DOHH2 (cell line): ENCODE results near the gene SI.

Experiments
- H3F3A ChIP-seq: fragments of 200-600 bp; sonication (generic), shearing (Covaris generic); 2 replicates; pipeline ENCODE4 v1.6.0; 2016; ENCODE audit warnings: antibody characterized with exemption, mild to moderate bottlenecking; ENCODE audit not compliant: control insufficient read depth, insufficient read depth
- H3K27ac ChIP-seq: fragments of 200-600 bp; sonication (generic); 2 replicates; pipeline ENCODE4 v1.5.1; 2014; ENCODE audit warnings: low read depth, mild to moderate bottlenecking, low read length, moderate library complexity
- H3K27me3 ChIP-seq: fragments of 200-600 bp; sonication (generic); 2 replicates; pipeline ENCODE4 v1.6.1; 2014; ENCODE audit warnings: mild to moderate bottlenecking, low read length, mixed read lengths; ENCODE audit not compliant: control insufficient read depth
- H3K36me3 ChIP-seq: fragments of 200-600 bp; sonication (generic); 2 replicates; pipeline ENCODE4 v1.6.1; 2014; ENCODE audit warnings: mild to moderate bottlenecking, low read length, moderate library complexity, mixed read lengths; ENCODE audit not compliant: control insufficient read depth
- H3K4me1 ChIP-seq: fragments of 200-600 bp; sonication (generic); 2 replicates; pipeline ENCODE4 v1.6.1; 2014; ENCODE audit warnings: mild to moderate bottlenecking, low read length, mixed read lengths; ENCODE audit not compliant: control insufficient read depth
- H3K4me2 ChIP-seq: fragments of 200-600 bp; sonication (generic); 2 replicates; pipeline ENCODE4 v1.6.0; 2014; ENCODE audit warnings: mild to moderate bottlenecking, low read length, moderate library complexity
- H3K4me3 ChIP-seq: fragments of 200-600 bp; sonication (generic); 2 replicates; pipeline ENCODE4 v1.5.1; 2014; ENCODE audit warnings: mild to moderate bottlenecking, low read length, mixed read lengths
- H3K79me2 ChIP-seq: fragments of 200-600 bp; sonication (generic); 2 replicates; pipeline ENCODE4 v1.6.1; 2014; ENCODE audit warnings: mild to moderate bottlenecking, low read length, mixed read lengths; ENCODE audit not compliant: control insufficient read depth
- H3K9me2 ChIP-seq: fragments of 200-600 bp; sonication (generic); replicated peaks from 2 replicates; pipeline ENCODE4 v1.6.1; 2014; ENCODE audit warnings: mild to moderate bottlenecking, low read length, mixed read lengths; ENCODE audit not compliant: control insufficient read depth
- H3K9me3 ChIP-seq: fragments of 200-600 bp; sonication (generic); 2 replicates; pipeline ENCODE4 v1.6.1; 2014; ENCODE audit warnings: antibody characterized with exemption, low read length, mixed read lengths; ENCODE audit not compliant: control insufficient read depth, insufficient read depth
- H4K20me1 ChIP-seq: fragments of 200-600 bp; sonication (generic); 2 replicates; pipeline ENCODE4 v1.6.0; 2014; ENCODE audit warnings: low read depth, mild to moderate bottlenecking, antibody characterized with exemption, low read length, moderate library complexity; ENCODE audit not compliant: control insufficient read depth, insufficient read depth
- CTCF ChIP-seq: fragments of 200-600 bp; sonication (generic); IDR thresholded peaks from one replicate; pipeline ENCODE4 v1.5.1; 2014; ENCODE audit warnings: antibody characterized with exemption, mild to moderate bottlenecking, low read depth, low read length; ENCODE audit not compliant: poor library complexity, severe bottlenecking
- EZH2phosphoT487 ChIP-seq: fragments of 200-600 bp; sonication (generic); IDR thresholded peaks from 2 replicates; pipeline ENCODE4 v1.6.1; 2017; ENCODE audit warnings: borderline replicate concordance, mild to moderate bottlenecking, antibody characterized with exemption, low read length, moderate library complexity, mixed read lengths

SI gene

DNA sequence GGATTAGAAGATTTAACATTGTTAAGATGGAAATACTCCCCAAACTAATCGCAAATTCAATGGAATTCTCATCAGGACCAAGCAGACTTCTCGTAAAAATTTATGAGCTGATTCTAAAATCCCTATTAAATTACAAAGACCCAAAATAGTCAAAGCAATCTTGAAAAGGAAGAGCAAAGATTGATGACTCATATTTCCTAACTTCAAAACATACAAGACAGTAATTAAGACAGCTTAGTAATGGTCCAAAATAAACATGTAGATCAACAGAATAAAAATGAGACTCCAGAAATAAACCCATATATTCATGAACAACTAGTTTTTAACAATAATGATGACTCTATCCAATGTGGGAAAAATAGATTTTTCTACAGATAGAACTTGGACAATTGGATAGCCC lies 148.7 kb downstream of the SI start:
- no peaks in the 10 kb centered on the region for H3K36me3 ChIP-seq
- no peaks in the 10 kb centered on the region for H3K4me1 ChIP-seq
- no peaks in the 10 kb centered on the region for H3K27me3 ChIP-seq
- no peak overlapping the region for H3K4me2 ChIP-seq
- H3K9me3 ChIP-seq = peaks cover 10% of the 10 kb centered on the region; the same call in 1 of the 2 replicates
- no peaks in the 10 kb centered on the region for H4K20me1 ChIP-seq
- H3K9me2 ChIP-seq = no peaks in the 10 kb centered on the region
- H3K27ac ChIP-seq = no peak overlapping the region
- H3F3A ChIP-seq = no peaks in the 10 kb centered on the region
- TF ChIP-seq CTCF (no peak), EZH2phosphoT487 (no peak)
- H3K79me2 ChIP-seq = no peaks in the 10 kb centered on the region
- H3K4me3 ChIP-seq = no peak overlapping the region
